K562 (cell line): ENCODE measurements around the gene BTBD10. TPM values are rescaled to one million over a fixed set of nuclear protein-coding genes. Genes with fewer than 3 reads are reported as not detected.
A peak's percentile ranks its signal among the peaks of the same experiment; 100 is the strongest.

Source experiments
- CHD4 ChIP-seq: fragments of 200-600 bp; sonication (generic); IDR thresholded peaks from 3 replicates; pipeline ENCODE4 v1.6.1; 2012; ENCODE audit warnings: low read depth, mild to moderate bottlenecking, mixed read lengths, low read length, inconsistent platforms; ENCODE audit not compliant: insufficient read depth, insufficient replicate concordance, poor library complexity, severe bottlenecking
- DPF2 ChIP-seq: fragments of 450-650 bp; IDR thresholded peaks from 2 replicates; pipeline ENCODE4 v1.6.1; 2016
- ETV6 ChIP-seq, 3 experiments: fragments of 150-350 bp in 1 of 3; sonication (generic) in 1 of 3; formaldehyde crosslinking in 1 of 3; IDR thresholded peaks; 2 replicates each; pipeline versions ENCODE4 v1.6.1 to v1.8.0; 2014 to 2022; ENCODE audit warnings: borderline replicate concordance in 2 of 3, low read depth in 2 of 3, antibody characterized with exemption in 1 of 3, low read length in 1 of 3, mild to moderate bottlenecking in 1 of 3, missing genetic modification reagents in 1 of 3
- MITF ChIP-seq: IDR thresholded peaks from 2 replicates; pipeline ENCODE4 v1.6.1; 2014; ENCODE audit warnings: antibody characterized with exemption
- MTF1 ChIP-seq: fragments of 250-450 bp; sonication (Bioruptor Pico); IDR thresholded peaks from 2 replicates; pipeline ENCODE4 v1.9.0; 2021; ENCODE audit warnings: moderate library complexity, mild to moderate bottlenecking, inconsistent platforms, borderline replicate concordance
- MYNN ChIP-seq, 2 experiments: sonication (generic); formaldehyde crosslinking in 1 of 2; IDR thresholded peaks; 2 replicates each; pipeline versions ENCODE4 v1.5.0 to v1.6.1; 2016 to 2020; ENCODE audit warnings: antibody characterized with exemption in 1 of 2, missing genetic modification reagents in 1 of 2
- POLR3A ChIP-seq: IDR thresholded peaks from 2 replicates; pipeline ENCODE4 v1.6.1; 2011; ENCODE audit warnings: borderline replicate concordance, mild to moderate bottlenecking, moderate library complexity; ENCODE audit not compliant: insufficient read length, insufficient read depth; ENCODE audit errors: extremely low read depth
- SREBF2 ChIP-seq: sonication (generic); formaldehyde crosslinking; IDR thresholded peaks from 2 replicates; pipeline ENCODE4 v1.4.0; 2020; ENCODE audit warnings: mild to moderate bottlenecking, missing genetic modification reagents
- TGIF2 ChIP-seq: sonication (generic); formaldehyde crosslinking; IDR thresholded peaks from 2 replicates; pipeline ENCODE4 v1.8.1; 2022; ENCODE audit warnings: mild to moderate bottlenecking, missing genetic modification reagents, moderate library complexity
- ZFPM2 ChIP-seq: fragments of 250-450 bp; sonication (Bioruptor Pico); IDR thresholded peaks from 2 replicates; pipeline ENCODE4 v1.5.1; 2022; ENCODE audit warnings: mild to moderate bottlenecking
- ZNF518B ChIP-seq: fragments of 250-450 bp; sonication (Bioruptor Pico); IDR thresholded peaks from 2 replicates; pipeline ENCODE4 v1.5.0; 2021; ENCODE audit warnings: mild to moderate bottlenecking, moderate library complexity
- polyA plus RNA-seq, 8 experiments: library from polyadenylated mRNA; depleted of rRNA in 4 of 8; stranded (reverse) in 5 of 8; unstranded in 3 of 8; fragments of >200 nt; fragmentation: Nextera tagmentation in 2 of 8; fragmentation: Illumina TruSeq in 1 of 8; extraction: Ambion mirVana in 2 of 8; extraction: Trizol in 1 of 8; gene quantifications; 2 replicates each; pipeline versions ENCODE4 v1.2.1 to v1.2.3, GENCODE V29; 2011 to 2014; ENCODE audit warnings: inconsistent platforms in 1 of 8, missing spikeins in 1 of 8
- total RNA-seq, 7 experiments: library from RNA; depleted of rRNA in 6 of 7; stranded (reverse); fragments of >200 nt in 6 of 7; fragmentation: Illumina TruSeq in 2 of 7; extraction: Trizol in 2 of 7; gene quantifications; 2 replicates each; pipeline versions ENCODE4 v1.2.1 to v1.2.3, GENCODE V29; 2011 to 2021; ENCODE audit warnings: low replicate concordance in 1 of 7
- TF ChIP-seq, protein P1 (sequence below): fragments of 250-450 bp; sonication (Bioruptor Pico); IDR thresholded peaks from 2 replicates; pipeline ENCODE4 v1.5.1; 2021; ENCODE audit warnings: mild to moderate bottlenecking
- TF ChIP-seq, protein P2 (sequence below): fragments of 450-650 bp; IDR thresholded peaks from 2 replicates; pipeline ENCODE4 v1.7.0; 2016; ENCODE audit warnings: borderline replicate concordance
- TF ChIP-seq, protein P3 (sequence below): fragments of 250-450 bp; sonication (Bioruptor Pico); IDR thresholded peaks from 2 replicates; pipeline ENCODE4 v1.9.0; 2021; ENCODE audit warnings: mild to moderate bottlenecking, inconsistent platforms

Gene BTBD10
- total and polyA plus RNA-seq, 9 of the 15 experiments (the other 6 are each of a cell fraction or from before 2014, with no cell fraction given): 11.6 to 22.8 (median 16.3) TPM

GRCh38 chr11:13462901-13463778, at the start of gene BTBD10 (continued):
- TF ChIP-seq, protein P1, sequence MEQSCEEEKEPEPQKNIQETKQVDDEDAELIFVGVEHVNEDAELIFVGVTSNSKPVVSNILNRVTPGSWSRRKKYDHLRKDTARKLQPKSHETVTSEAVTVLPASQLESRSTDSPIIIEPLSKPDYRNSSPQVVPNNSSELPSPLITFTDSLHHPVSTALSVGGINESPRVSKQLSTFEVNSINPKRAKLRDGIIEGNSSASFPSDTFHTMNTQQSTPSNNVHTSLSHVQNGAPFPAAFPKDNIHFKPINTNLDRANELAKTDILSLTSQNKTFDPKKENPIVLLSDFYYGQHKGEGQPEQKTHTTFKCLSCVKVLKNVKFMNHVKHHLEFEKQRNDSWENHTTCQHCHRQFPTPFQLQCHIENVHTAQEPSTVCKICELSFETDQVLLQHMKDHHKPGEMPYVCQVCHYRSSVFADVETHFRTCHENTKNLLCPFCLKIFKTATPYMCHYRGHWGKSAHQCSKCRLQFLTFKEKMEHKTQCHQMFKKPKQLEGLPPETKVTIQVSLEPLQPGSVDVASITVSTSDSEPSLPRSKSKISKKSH: no peak
- 0 out of 2 replicates have a peak, but pooled peaks have one; percentile 53 for TF ChIP-seq SREBF2 (CRISPR knock-in tag)
- no peak for TF ChIP-seq ZFPM2
- TF ChIP-seq, protein P2, sequence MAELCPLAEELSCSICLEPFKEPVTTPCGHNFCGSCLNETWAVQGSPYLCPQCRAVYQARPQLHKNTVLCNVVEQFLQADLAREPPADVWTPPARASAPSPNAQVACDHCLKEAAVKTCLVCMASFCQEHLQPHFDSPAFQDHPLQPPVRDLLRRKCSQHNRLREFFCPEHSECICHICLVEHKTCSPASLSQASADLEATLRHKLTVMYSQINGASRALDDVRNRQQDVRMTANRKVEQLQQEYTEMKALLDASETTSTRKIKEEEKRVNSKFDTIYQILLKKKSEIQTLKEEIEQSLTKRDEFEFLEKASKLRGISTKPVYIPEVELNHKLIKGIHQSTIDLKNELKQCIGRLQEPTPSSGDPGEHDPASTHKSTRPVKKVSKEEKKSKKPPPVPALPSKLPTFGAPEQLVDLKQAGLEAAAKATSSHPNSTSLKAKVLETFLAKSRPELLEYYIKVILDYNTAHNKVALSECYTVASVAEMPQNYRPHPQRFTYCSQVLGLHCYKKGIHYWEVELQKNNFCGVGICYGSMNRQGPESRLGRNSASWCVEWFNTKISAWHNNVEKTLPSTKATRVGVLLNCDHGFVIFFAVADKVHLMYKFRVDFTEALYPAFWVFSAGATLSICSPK: no peak
- TF ChIP-seq POLR3A: no peak
- no peak for TF ChIP-seq ZNF518B (CRISPR knock-in tag)
- TF ChIP-seq DPF2: no peak
- 0 out of 2 replicates have a peak, but pooled peaks have one; percentile 5 for TF ChIP-seq MITF
- no peak for TF ChIP-seq MTF1 (CRISPR knock-in tag)
- TF ChIP-seq ETV6 (IDR thresholded peaks at IDR 0.05; ENCODE audit: borderline replicate concordance in 1 of 2, low read depth in 2 of 2, low read length in 1 of 2): no peak
- no peak for TF ChIP-seq ETV6 (CRISPR knock-in tag; IDR thresholded peaks at IDR 0.05; ENCODE audit: borderline replicate concordance)
- TF ChIP-seq, protein P3, sequence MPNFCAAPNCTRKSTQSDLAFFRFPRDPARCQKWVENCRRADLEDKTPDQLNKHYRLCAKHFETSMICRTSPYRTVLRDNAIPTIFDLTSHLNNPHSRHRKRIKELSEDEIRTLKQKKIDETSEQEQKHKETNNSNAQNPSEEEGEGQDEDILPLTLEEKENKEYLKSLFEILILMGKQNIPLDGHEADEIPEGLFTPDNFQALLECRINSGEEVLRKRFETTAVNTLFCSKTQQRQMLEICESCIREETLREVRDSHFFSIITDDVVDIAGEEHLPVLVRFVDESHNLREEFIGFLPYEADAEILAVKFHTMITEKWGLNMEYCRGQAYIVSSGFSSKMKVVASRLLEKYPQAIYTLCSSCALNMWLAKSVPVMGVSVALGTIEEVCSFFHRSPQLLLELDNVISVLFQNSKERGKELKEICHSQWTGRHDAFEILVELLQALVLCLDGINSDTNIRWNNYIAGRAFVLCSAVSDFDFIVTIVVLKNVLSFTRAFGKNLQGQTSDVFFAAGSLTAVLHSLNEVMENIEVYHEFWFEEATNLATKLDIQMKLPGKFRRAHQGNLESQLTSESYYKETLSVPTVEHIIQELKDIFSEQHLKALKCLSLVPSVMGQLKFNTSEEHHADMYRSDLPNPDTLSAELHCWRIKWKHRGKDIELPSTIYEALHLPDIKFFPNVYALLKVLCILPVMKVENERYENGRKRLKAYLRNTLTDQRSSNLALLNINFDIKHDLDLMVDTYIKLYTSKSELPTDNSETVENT (CRISPR knock-in tag): peak; percentile 94
- no peak for TF ChIP-seq TGIF2 (CRISPR knock-in tag)
- no peak for TF ChIP-seq MYNN (IDR thresholded peaks at IDR 0.05)
- TF ChIP-seq MYNN (CRISPR knock-in tag; IDR thresholded peaks at IDR 0.05): no peak
- TF ChIP-seq CHD4: no peak
